ENCODE data around the gene SYNJ1. TPM values are rescaled to one million over a fixed set of nuclear protein-coding genes. Genes with fewer than 3 reads are reported as not detected.
"Not testable (repeated sequence)": the region's sequence is repeated elsewhere in the genome, so short reads cannot be mapped to it uniquely, and the experiment has no call there.

Gene SYNJ1
- total and polyA plus RNA-seq, 10 of the 15 experiments (the other 5 are each of a cell fraction or from before 2014, with no cell fraction given), result 1.2 to 7.0 (median 3.5) TPM

DNA sequence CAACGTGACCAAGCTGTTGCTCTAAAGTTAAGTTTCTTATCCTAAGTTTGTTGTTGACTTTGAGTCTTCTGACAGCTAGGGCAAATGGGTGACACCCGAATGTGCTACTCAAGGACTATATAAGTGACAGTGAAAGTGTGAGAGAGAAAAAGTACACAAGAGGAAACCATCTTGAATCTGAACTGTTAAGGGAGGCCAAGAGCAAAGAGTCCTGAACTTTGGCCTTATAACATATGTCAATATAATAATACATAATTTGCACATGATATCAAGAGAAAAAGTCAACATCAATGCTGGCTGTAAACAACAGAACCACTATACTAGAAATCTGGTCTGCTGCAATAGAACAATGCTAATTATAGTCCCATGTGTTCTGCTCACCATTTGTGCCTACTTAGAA lies 29.5 kb downstream of the SYNJ1 start (continued):
- TF ChIP-seq ZNF274 (IDR thresholded peaks at IDR 0.05; ENCODE audit: insufficient read depth, insufficient read length) (no peak), ZNF24 (IDR thresholded peaks at IDR 0.05) (no peak), SMARCA5 (IDR thresholded peaks at IDR 0.05) (no peak), PAX5 (IDR thresholded peaks at IDR 0.05; ENCODE audit: borderline replicate concordance, low read depth, low read length) (no peak), TCF3 (IDR thresholded peaks at IDR 0.05; ENCODE audit: borderline replicate concordance, insufficient read depth, low read depth, low read length) (no peak), SRF (IDR thresholded peaks at IDR 0.05; ENCODE audit: low read depth in 2 of 2, low read length in 2 of 2) (no peak), BCL11A (IDR thresholded peaks at IDR 0.05; ENCODE audit: low read depth, low read length) (no peak), CREB1 (IDR thresholded peaks at IDR 0.05; ENCODE audit: low read depth) (no peak), HDAC6 (IDR thresholded peaks at IDR 0.05; ENCODE audit: unreplicated experiment) (no peak)

DNA sequence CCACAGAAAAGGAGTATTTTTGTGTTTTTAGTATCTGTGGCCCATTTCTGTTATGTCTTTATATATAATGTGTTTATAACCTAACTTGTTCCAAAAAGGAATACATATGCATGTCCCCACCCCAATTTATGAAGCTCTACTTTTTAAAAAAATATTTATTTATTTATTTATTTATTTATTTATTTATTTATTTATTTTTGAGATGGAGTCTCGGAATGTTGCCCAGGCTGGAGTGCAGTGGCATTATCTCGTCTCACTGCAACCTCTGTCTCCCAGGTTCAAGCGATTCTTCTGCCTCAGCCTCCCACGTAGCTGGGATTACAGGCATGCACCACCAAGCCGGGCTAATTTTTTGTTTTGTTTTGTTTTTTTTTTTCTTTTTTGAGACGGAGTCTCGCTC lies 32.3 kb downstream of the SYNJ1 start:
- H3K27me3 ChIP-seq (replicated peaks in 1 of 2; ENCODE audit: control insufficient read depth in 2 of 2, insufficient read depth in 2 of 2, low read length in 1 of 2); SMC1A ChIA-PET (ENCODE audit: uncharacterized antibody, unreplicated experiment); H3K4me1 ChIP-seq (ENCODE audit: control insufficient read depth, insufficient read depth, low read length); FAIRE-seq; H3K4me2 ChIP-seq (ENCODE audit: control insufficient read depth, insufficient read depth); H3K9me3 ChIP-seq (replicated peaks; ENCODE audit: control insufficient read depth, insufficient read depth, low read length); POLR2A ChIA-PET; DNase-seq (ENCODE audit: low read depth, low spot score); ATAC-seq; H4K20me1 ChIP-seq (ENCODE audit: control insufficient read depth, insufficient read depth); RAD21 ChIA-PET (ENCODE audit: unreplicated experiment); H3K36me3 ChIP-seq (ENCODE audit: control insufficient read depth in 2 of 2, insufficient read depth in 2 of 2, low read length in 1 of 2); H3K79me2 ChIP-seq (ENCODE audit: control insufficient read depth, insufficient read depth, low read length); intact Hi-C loops (cut with micrococcal nuclease; ENCODE audit: unreplicated experiment); in situ Hi-C loops (cut with MboI); BruUV-seq (replicated peaks); H3K27ac ChIP-seq (ENCODE audit: control insufficient read depth, insufficient read depth); H3K4me3 ChIP-seq; H2AFZ ChIP-seq (ENCODE audit: control insufficient read depth, low read depth, low read length); H3K9ac ChIP-seq (ENCODE audit: control insufficient read depth, insufficient read depth, low read length): not testable (repeated sequence)
- CTCF ChIA-PET, result interaction anchor here (0.6 to 1.8 kb wide), 5 partner anchors 13 to 69 kb away, joined by 3 to 5 read pairs (median 3); partner anchors contain the start of gene SYNJ1
- 96% methylated on average over 5 of the region's 7 CpGs for WGBS (ENCODE audit: insufficient coverage, insufficient replicate concordance, low lambda C conversion rate, missing lambda C conversion rate)
